GM18502 (cell line): ENCODE results near the gene MMP10.

ENCODE experiments used
- ATAC-seq: cut with Tn5 transposase; IDR thresholded peaks from one replicate; pipeline ENCODE4 v1.9.1; 2021; ENCODE audit warnings: mild to moderate bottlenecking; ENCODE audit not compliant: unreplicated experiment, poor library complexity

The MMP10 gene

DNA sequence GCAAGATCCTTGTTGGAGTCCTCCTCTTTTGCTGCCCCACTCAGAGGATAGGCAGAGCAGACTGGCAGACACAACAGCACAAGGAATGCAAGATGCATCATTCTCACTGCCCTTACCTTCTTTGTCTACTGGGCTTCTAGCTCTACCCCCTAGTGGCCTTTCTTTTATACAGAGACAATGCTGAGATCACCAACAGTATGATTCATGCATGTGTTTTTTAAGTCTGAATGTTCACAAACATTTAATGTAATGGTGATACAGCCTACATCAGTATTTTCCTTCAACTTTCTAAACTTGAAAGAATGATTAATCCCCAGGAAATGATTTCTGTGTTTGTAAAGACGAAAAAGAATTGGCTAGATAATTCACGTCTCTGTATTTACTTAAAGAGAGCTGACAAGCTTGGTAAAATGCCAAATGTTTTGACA is at the start of gene MMP10:
TSS of gene MMP10 (minus strand) at position 138 of the 428 bp plus-strand sequence. CDS start at position 101, 37 bp downstream.
- peak; percentile 55 for ATAC-seq

DNA sequence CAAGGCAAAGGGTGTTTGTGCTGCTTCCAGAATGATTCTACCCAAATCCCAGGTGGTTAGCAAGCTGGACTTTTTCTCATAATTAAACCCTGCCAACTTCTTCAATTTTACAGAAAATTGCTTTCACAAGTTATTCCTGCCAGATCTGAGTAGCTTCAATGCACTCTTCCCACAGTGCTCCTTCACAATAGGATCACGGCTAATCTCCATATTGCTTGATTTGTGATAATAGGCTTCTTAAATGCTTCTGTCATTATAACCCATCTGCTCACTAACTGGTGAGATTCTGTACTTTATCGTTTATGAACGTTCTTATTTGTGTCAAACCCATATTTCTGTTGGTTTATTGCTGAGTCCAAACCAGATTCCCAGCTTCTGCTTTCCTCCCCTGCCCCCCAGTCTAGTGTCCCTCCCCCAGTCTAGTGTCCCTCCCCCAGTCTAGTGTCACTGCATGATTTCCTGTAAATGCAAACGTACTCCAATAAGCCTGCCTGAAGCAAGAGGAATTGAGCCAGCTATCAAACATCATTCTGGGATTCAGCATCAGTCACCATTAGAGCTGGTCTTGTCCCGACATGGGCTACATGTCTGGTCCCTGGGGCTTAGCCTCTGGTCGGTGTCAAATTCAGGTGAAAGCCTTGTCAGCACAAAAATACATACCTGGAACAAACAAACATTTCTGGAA is 49.0 kb upstream of the MMP10 start:
- no peak for ATAC-seq

DNA sequence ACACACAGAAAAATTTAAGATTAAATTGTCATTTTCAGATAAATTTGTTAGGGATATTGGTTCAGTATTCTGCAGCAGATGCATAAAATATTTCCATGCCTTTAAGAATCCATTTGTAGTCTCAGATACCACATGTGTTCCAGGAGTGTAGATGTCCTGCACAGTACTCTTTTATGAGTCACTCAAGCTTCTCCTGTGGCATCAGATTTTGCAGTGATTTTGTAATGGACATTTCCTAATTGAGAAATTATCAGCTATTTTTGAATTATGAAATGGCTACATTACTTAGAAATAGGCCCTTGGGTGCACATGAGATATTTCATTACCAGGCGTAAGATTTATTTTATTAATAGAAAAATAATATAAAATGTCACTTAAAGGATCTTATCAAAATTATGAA is 44.1 kb upstream of the MMP10 start:
- ATAC-seq: no peak

DNA sequence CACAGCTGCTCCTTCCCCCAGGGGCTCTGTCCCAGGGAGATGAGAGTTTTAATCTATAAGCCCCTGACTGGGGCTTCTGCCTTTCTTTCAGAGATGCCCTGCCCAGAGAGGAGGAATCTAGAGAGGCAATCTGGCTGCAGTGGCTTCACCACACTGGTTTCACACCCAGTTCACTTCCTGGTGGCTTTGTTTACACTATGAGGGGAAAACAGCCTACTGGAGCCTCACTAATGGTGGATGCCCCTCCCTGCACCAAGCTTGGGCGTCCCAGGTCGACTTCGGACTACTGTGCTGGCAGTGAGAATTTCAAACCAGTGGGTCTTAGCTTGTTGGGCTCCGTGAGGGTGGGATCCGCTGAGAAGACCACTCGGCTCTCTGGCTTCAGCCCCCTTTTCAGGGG is 39.1 kb upstream of the MMP10 start:
- ATAC-seq: no peak

DNA sequence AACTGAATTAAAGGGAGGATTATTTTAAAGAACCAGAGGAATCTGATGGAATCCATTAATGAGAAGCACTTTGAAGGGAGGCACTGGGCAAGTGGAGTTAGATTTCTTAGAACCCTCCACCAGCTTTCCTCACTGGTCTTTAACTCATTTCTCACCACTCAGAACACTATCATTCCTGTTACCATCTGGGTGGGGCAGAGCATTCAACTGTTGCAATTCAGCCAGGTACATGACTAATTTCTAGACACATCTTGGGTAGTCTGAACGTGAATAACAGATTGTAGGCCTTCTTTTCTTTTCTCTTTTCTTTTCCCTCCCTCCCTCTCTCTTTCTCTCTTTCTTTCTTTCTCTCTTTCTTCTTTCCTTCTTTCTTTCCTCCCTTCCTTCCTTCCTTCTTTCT is 33.1 kb upstream of the MMP10 start:
- no peak for ATAC-seq

DNA sequence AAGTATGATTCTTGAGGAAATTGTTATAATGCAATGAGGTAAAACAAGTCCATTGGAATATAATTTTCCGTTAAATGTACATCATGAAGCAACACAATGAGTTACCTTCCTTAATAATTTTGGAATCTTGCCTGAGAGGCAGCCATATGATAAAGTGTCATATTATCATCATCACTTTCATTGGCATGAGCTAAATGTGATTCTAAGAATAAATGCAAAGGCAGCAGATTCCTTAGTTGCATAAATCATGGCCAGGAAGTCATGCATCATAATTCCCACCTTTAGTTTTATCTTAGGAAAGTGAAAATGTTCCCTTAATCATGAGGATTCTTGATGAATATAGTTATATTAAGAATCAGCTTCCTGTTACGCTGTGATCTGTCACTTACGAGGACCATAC is 31.8 kb upstream of the MMP10 start:
- no peak for ATAC-seq

DNA sequence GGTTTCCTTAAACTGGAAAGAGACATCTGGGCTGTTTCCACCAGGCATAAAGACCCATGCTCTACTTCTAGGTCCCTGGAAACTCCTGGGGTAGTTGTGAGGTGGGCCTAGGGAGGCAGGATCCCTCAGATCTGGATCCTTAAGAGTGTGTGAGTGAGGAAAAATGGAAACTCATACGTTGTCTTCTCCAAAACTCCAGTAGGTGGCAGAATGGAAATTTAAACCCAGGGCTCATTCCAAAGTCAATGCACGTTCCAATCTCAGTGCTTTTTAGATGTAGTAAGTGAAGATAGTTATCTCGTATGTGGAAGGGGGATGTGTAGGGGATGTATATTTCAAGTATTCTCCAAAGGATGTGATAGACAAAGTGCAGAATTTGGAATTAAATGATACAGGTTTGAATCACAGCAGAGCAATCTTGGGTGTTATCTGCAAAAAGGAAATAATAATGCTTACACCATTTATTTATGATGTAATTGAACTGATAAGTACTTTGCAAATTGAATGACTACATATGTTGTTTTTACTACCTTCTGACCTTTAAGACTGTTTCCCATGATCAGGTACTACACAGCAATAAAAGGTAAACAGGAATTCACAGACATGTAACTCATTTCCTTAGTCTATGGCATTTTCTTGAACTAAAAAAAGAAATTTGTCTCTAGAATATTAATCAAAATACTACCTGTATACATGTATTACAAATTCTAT is 30.7 kb upstream of the MMP10 start:
- no peak for ATAC-seq

DNA sequence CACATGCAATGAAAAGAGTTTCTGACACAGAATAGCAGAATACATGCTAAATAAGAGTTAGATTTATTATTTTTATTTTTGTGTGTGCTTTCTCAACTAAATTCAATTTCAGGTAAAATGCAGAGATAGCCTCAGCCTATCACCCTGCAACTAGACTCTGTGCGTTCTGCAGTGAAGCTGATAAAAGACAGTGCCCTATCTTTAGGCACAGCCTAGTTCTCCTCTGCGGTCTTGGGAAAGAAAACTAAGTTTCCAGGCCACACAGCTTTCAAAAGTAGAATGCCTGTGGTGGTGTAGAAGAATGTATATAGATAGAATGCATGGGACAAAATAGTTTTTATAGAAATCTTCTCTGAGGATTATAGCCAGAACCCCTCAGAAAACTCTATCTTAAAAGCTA is 29.5 kb upstream of the MMP10 start:
- ATAC-seq: no peak

DNA sequence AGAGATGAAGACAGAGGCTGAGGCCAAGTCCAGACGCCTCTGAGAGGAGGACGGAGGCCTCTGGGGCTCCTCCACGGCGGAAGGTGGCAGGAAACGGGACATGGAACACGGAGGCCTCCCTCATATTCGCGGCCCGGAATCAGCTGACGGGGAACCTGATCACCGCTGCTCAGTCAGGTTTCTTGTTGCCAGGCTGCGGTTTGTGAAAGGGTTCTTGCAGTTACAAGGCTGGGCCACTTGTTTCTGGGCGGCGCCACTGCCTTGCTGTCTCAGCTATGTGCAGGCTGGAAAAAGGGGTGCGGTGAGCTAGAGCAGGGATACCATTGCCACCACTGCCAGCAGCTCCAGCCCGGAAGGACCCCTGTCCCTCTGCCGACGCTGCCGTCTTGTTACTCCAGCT is 27.5 kb upstream of the MMP10 start:
- ATAC-seq: peak; percentile 63

DNA sequence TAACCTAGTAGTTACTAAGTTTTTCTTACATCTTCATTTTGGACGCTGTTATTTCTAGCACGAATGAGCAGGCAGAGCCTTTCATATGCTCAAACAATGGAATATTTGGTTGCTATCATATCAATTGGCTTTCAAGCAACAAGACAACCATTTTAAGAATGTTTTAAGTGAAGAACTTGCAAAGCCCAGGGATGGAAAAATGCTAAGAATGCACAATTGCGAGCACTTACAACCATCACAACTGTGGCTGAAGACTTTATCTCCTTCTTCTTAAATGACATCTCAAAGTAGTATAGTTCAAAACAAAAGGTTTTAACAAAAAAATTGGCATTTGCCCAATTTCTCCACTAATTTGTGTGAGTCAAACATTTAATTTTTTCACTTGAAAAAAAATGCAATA is 25.9 kb upstream of the MMP10 start:
- ATAC-seq: no peak

DNA sequence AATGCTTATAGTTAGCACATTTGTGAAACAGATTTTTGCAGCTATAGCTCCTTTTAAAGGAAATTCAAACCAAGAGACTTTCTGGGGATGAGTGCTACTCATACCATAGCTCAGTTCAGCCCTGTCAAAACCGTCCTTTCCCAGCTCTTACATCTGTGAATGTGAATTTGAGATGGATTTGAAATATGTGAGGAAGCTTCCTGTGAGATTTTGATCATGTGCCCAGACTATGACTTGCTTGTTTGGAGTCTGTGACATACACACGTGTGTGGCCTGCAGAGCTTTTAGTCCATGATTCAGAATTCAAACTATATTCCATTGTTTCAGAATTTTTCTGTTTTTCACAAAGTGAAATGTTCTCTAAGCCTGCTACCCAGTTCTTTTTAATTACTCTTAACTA is 21.9 kb upstream of the MMP10 start:
- ATAC-seq: no peak

DNA sequence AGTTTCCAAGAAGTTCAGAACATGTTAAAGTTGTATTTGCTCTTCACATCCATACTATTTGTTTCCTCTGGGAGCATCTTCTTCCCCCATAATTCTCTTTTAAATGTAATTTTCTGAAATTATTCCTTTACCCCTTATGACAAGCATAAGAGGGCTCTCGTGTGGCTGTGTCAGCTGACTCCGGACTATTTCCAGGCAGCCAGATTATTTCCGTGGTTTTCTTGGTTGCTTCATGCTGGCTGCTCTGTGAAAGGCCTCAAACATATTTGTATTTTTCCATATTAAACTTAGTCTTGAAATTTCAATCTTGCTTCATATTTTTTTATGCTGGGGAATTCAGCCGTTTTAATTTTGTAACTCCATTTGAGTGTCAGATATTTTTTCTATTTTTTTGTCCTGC is 20.3 kb upstream of the MMP10 start:
- ATAC-seq: no peak

DNA sequence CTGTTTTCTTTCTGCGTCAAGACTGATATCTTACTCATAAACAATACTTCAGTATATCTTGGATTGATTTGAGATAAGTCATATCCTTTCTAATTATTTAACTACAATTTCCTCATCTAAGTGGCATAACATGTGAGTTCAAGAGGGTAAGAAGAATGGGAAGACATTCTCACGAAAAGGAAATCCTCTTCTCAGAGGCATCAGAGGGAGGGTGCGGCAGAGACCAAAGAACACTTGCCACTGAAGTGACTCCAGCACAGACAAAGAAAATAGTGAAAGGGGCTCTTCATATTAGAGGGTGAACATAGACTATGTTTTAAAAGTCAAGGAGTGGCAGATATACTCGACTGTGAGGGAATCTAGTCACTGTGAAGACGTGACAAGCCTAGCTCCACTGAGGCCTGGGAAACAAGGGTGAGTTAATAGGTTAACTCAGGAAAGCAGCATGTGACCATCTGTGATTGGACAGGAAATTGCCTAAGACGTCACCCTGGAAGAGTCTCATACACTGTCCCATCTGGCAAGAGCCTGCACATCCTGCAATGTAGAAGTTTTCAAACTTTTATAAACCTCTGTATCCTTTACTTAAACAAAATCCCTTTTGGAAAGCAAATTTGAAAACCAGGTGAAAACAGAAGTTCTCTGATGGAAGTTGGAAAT is 19.4 kb upstream of the MMP10 start:
- ATAC-seq: no peak

DNA sequence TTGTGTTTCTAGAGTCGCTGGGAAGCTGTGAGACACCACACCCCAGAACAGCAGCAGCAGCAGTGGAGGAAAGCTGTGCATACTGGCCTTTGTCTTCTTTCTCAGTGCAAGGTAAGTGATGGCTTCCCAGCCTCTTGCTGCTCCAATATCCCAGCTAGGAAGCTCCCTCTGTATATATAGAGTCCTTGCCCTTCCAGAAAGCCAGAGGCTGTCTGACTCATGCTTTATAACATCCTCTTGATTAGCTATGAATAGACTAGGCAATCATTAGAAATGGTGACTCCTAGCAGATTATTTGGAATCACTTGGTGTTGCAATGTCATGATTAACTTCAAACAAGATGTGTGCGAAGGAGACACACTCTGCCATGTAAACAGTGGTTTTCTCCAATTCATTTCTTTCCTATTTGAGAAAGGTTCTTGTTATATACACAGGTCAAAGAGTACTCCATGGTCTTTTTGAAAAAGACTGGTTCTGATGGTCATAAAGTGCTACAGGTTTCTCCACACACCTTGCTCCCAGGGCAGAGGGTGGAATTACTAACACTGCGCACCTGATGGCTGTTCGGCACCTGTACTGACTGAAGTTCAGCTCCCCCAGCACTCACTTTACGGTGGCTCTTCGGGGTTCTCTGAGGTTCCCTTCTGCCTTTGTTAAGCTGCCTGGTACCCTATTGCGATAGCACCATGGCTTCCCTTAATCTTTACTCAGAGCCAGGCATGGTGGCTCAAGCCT is 17.8 kb upstream of the MMP10 start, which contains the start of gene MMP1:
TSS of gene MMP1 (minus strand) at position 149 of the 735 bp plus-strand sequence. CDS start at position 81, 68 bp downstream.
- ATAC-seq: no peak

DNA sequence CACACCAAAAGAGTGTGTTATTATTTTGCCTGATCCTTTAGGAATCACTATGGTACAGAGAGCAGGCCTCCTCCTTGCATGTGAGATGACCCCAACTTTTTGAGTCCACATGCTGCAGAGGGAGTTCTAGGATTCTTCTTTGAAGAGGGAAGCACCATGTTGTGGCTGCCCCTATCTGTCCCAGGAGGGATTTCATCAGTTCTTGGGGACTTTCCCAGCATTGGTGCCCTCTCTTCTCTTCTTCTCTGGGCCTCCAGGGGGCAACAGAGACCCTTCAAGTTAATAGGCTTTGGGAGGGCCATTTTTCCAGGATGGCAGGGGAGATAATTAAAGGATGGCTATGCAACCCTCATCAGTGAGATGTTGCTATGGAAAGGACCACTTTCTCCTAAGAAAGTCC is 14.0 kb upstream of the MMP10 start:
- ATAC-seq: peak; percentile 98

DNA sequence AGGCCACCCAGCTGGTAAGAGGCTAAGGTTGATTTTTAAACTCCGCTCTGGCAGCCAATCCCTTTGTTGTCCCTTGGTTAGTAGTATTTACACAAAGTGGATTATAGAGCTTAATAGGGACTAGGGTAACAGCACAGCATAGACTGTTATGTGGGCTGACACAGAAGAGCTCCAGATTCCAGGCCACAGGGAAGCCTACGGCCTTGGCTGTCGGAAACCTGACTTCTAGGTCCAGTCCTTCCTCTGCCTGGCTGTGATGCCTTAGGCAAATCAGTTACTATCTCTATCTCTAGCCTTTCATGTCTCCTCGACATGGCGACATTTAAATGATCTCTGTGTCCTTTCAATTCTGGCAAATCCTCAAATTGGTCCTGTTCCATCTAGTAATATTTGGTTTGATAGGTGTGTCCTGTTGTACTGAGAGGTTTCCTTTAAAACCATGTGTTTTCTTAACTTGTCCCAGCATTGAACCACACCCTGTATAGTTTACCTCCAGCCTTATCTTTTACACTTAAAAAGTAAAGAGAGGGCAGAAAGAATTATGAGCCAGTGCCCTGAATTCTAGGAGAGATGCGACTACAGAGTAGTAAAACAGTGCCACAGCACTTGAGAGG is 13.4 kb upstream of the MMP10 start:
- no peak for ATAC-seq

DNA sequence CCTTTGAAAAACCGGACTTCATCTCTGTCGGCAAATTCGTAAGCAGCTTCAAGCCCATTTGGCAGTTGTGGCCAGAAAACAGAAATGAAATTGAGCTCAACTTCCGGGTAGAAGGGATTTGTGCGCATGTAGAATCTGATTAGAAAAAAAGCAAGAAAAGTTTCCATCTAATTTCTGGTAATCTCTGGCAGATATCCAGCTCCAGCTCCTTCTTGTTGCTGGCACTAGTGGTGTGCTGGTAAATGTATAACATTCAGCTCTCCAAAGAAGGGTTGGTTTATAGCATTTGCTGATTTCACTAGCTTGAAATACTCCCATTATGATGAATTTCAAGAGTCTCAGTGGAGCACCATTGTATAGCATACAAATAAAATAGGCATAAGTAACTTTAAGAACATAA is 12.2 kb upstream of the MMP10 start:
- no peak for ATAC-seq

DNA sequence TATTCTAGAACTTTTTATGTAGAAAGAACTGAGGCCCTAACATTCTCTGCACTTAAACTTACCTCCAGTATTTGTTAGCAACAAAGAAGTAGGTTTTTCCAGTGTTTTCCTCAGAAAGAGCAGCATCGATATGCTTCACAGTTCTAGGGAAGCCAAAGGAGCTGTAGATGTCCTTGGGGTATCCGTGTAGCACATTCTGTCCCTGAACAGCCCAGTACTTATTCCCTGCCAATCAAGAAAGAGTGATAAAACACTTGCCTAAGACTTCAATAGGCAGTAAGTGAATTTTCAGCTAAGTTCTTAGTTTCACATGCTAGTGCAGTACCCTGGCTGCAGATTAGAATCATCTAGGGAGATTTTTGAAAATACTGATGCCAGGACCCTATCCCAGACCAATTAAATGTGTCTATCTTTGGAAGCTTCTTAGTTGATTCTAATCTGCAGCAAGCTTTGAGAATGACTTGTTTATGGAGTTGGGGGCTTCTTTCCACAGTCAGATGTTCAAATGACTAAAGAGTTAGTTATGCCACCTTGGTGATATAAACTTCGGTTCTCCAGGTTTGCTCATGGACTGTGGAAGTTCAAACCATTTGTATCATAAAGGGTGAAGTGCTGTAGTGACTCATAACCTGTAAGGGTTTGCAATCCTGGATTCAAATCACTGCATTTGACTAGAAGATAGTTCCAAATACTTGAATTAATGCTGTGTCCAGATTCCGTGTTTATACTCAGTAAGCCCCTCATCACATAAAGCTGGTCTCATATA is 11.0 kb upstream of the MMP10 start:
- no peak for ATAC-seq

DNA sequence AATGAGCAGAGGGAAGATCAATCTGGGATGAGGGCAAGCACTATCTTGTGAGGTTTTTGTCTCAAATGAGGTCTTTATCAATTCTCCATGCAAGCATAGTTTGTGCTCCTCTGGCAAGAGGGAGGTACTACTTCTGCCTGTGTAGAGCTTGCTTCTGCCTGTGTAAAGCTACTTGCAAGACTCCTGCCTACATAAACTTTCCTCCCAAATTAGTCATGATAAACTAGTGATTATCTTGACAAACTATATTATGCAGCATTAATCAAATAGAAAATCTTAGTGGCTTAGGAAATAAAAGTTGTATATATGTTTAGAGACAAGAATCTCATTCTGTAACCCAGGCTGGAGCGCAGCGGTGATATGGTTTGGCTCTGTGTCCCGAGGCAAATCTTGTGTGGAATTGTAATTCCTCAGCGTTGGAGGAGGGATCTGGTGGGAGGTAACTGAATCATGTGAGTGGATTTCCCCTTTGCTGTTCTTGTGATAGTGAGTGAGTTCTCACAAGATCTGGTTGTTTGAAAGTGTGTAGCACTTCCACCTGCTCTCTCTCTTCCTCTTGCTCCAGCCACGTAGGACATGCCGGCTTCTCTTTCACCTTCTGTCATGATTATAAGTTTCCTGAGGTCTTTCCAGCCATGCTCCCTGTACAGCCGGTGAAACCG is 8.0 kb upstream of the MMP10 start:
- ATAC-seq: no peak
